ENCODE results near the gene LRRC28. TPM values are rescaled to one million over a fixed set of nuclear protein-coding genes. Genes with fewer than 3 reads are reported as not detected.
A peak's percentile ranks its signal among the peaks of the same experiment; 100 is the strongest.

LRRC28 gene
- total RNA-seq, 2 donors from 2014 or later: 21.3 to 27.7 TPM

- Mint-ChIP-seq H3K36me3 (no peaks in the 10 kb centered on the region), H3K27ac (no peak overlapping the region), H3K9me3 (no peaks in the 10 kb centered on the region)
- ATAC-seq: no peak
- no peak for DNase-seq (ENCODE audit: low spot score in 2 of 2)
Measured at GRCh38 chr15:99344639-99345038, 93.4 kb downstream of the LRRC28 start.

GRCh38 chr15:99345242-99345641 is 94.0 kb downstream of the LRRC28 start:
- Mint-ChIP-seq H3K27ac (no peak overlapping the region), H3K36me3 (no peaks in the 10 kb centered on the region), H3K9me3 (no peaks in the 10 kb centered on the region)
- DNase-seq (ENCODE audit: low spot score in 2 of 2) (no peak), ATAC-seq (no peak)

GRCh38 chr15:99345832-99346462 is 94.7 kb downstream of the LRRC28 start:
- no peak overlapping the region for H3K27ac Mint-ChIP-seq

GRCh38 chr15:99347574-99347973 is 96.3 kb downstream of the LRRC28 start:
- no peak for DNase-seq (ENCODE audit: low spot score in 2 of 2)
- Mint-ChIP-seq H3K36me3 (no peaks in the 10 kb centered on the region), H3K9me3 (no peaks in the 10 kb centered on the region), H3K27ac (no peak overlapping the region)
- no peak for ATAC-seq

More at GRCh38 chr15:99345832-99346462, 94.7 kb downstream of the LRRC28 start:
- DNase-seq (ENCODE audit: low spot score in 2 of 2) (no peak), ATAC-seq (no peak)
- Mint-ChIP-seq H3K9me3 (no peaks in the 10 kb centered on the region), H3K36me3 (no peaks in the 10 kb centered on the region)

GRCh38 chr15:99348412-99348811 is 97.1 kb downstream of the LRRC28 start:
- ATAC-seq (no peak), DNase-seq (ENCODE audit: low spot score in 2 of 2) (no peak)
- no peak overlapping the region for H3K27ac Mint-ChIP-seq
- peaks cover 0 to 5% of the 10 kb centered on the region in 2 donors for H3K36me3 Mint-ChIP-seq
- H3K9me3 Mint-ChIP-seq: no peaks in the 10 kb centered on the region

GRCh38 chr15:99350408-99350807 is 99.1 kb downstream of the LRRC28 start:
- ATAC-seq (no peak), DNase-seq (ENCODE audit: low spot score in 2 of 2) (no peak)
- peaks cover 0 to 8% of the 10 kb centered on the region in 2 donors for H3K36me3 Mint-ChIP-seq
- no peaks in the 10 kb centered on the region for H3K9me3 Mint-ChIP-seq
- no peak overlapping the region for H3K27ac Mint-ChIP-seq

GRCh38 chr15:99359769-99360168 is 108.5 kb downstream of the LRRC28 start:
- Mint-ChIP-seq H3K9me3 (no peaks in the 10 kb centered on the region), H3K27ac (no peak overlapping the region), H3K36me3 (peaks cover 8% of the 10 kb centered on the region in 2 donors)
- ATAC-seq: no peak
- no peak for DNase-seq (ENCODE audit: low spot score in 2 of 2)

- H3K36me3 Mint-ChIP-seq: peaks cover 7 to 8% of the 10 kb centered on the region in 2 donors
- DNase-seq (ENCODE audit: low spot score in 2 of 2) (no peak), ATAC-seq (no peak)
- peaks cover 3 to 7% of the 10 kb centered on the region in 2 donors for H3K9me3 Mint-ChIP-seq
- no peak overlapping the region for H3K27ac Mint-ChIP-seq
Measured at GRCh38 chr15:99361545-99362185, 110.4 kb downstream of the LRRC28 start.

GRCh38 chr15:99365242-99365641 is 114.0 kb downstream of the LRRC28 start:
- peaks cover 8 to 21% of the 10 kb centered on the region in 2 donors for H3K9me3 Mint-ChIP-seq

GRCh38 chr15:99366013-99366412 is 114.7 kb downstream of the LRRC28 start:
- Mint-ChIP-seq H3K9me3 (peaks cover 8 to 21% of the 10 kb centered on the region in 2 donors), H3K27ac (no peak overlapping the region), H3K36me3 (peaks cover 18 to 33% of the 10 kb centered on the region in 2 donors)
- DNase-seq (ENCODE audit: low spot score in 2 of 2) (no peak), ATAC-seq (no peak)

More at GRCh38 chr15:99365242-99365641, 114.0 kb downstream of the LRRC28 start:
- Mint-ChIP-seq H3K27ac (no peak overlapping the region), H3K36me3 (peaks cover 18 to 33% of the 10 kb centered on the region in 2 donors)
- no peak for DNase-seq (ENCODE audit: low spot score in 2 of 2)
- peak in 1 of 2 donors; percentile 71 for ATAC-seq

- Mint-ChIP-seq H3K9me3 (peaks cover 8 to 21% of the 10 kb centered on the region in 2 donors), H3K27ac (no peak overlapping the region), H3K36me3 (peaks cover 24 to 33% of the 10 kb centered on the region in 2 donors)
- DNase-seq (ENCODE audit: low spot score in 2 of 2): no peak
- no peak for ATAC-seq
Measured at GRCh38 chr15:99368743-99369142, 117.5 kb downstream of the LRRC28 start.

GRCh38 chr15:99369196-99369595 is 117.9 kb downstream of the LRRC28 start:
- Mint-ChIP-seq H3K27ac (no peak overlapping the region), H3K9me3 (peaks cover 8 to 21% of the 10 kb centered on the region in 2 donors), H3K36me3 (peaks cover 24 to 33% of the 10 kb centered on the region in 2 donors)
- ATAC-seq: peak; percentile 26 to 38
- DNase-seq (ENCODE audit: low spot score in 2 of 2): no peak

GRCh38 chr15:99371180-99372103 is 120.2 kb downstream of the LRRC28 start:
- peak overlapping the region in 1 of 2 donors; percentile 63 for H3K27ac Mint-ChIP-seq
- H3K36me3 Mint-ChIP-seq: peaks cover 32 to 47% of the 10 kb centered on the region in 2 donors
- H3K9me3 Mint-ChIP-seq: peaks cover 14 to 31% of the 10 kb centered on the region in 2 donors
- ATAC-seq (peak; percentile 49 to 92), DNase-seq (ENCODE audit: low spot score in 2 of 2) (no peak)

- ATAC-seq: no peak
- Mint-ChIP-seq H3K36me3 (peaks cover 18 to 31% of the 10 kb centered on the region in 2 donors), H3K9me3 (peaks cover 0 to 4% of the 10 kb centered on the region in 2 donors), H3K27ac (no peak overlapping the region)
- no peak for DNase-seq (ENCODE audit: low spot score in 2 of 2)
Measured at GRCh38 chr15:99385005-99385669, 133.9 kb downstream of the LRRC28 start.

- H3K27ac Mint-ChIP-seq: peak overlapping the region in 1 of 2 donors; percentile 18
- DNase-seq (ENCODE audit: low spot score in 2 of 2): no peak
Measured at GRCh38 chr15:99385865-99386264, 134.6 kb downstream of the LRRC28 start.

GRCh38 chr15:99386391-99386790 is 135.1 kb downstream of the LRRC28 start:
- Mint-ChIP-seq H3K27ac (peak overlapping the region in 1 of 2 donors; percentile 18), H3K36me3 (peaks cover 17 to 22% of the 10 kb centered on the region in 2 donors), H3K9me3 (peaks cover 2 to 4% of the 10 kb centered on the region in 2 donors)
- ATAC-seq (no peak), DNase-seq (ENCODE audit: low spot score in 2 of 2) (no peak)

More at GRCh38 chr15:99385865-99386264, 134.6 kb downstream of the LRRC28 start:
- H3K36me3 Mint-ChIP-seq: peaks cover 17 to 27% of the 10 kb centered on the region in 2 donors
- ATAC-seq: no peak
- peaks cover 0 to 4% of the 10 kb centered on the region in 2 donors for H3K9me3 Mint-ChIP-seq
